Endothelial cell (in vitro differentiated cells): ENCODE results near the gene FOXO6. TPM values are rescaled to one million over a fixed set of nuclear protein-coding genes. Genes with fewer than 3 reads are reported as not detected.

Experiments used
- DNase-seq: peaks from one replicate; pipeline ENCODE4 v3.0.0; 2021; ENCODE audit warnings: low spot score
- H3K27ac Mint-ChIP-seq: one replicate; pipeline ENCODE4 v1.8.0; 2021; ENCODE audit warnings: mixed read lengths, inconsistent platforms; ENCODE audit not compliant: unreplicated experiment
- H3K27me3 Mint-ChIP-seq: one replicate; pipeline ENCODE4 v1.8.0; 2021; ENCODE audit warnings: mild to moderate bottlenecking, moderate library complexity, mixed read lengths, inconsistent platforms; ENCODE audit not compliant: unreplicated experiment
- H3K36me3 Mint-ChIP-seq: one replicate; pipeline ENCODE4 v1.8.0; 2021; ENCODE audit warnings: mild to moderate bottlenecking, low read depth, mixed read lengths, inconsistent platforms; ENCODE audit not compliant: unreplicated experiment
- H3K4me1 Mint-ChIP-seq: one replicate; pipeline ENCODE4 v1.8.0; 2021; ENCODE audit warnings: mild to moderate bottlenecking, mixed read lengths, inconsistent platforms; ENCODE audit not compliant: unreplicated experiment
- H3K4me3 Mint-ChIP-seq: one replicate; pipeline ENCODE4 v1.8.0; 2021; ENCODE audit warnings: mild to moderate bottlenecking, mixed read lengths, inconsistent platforms; ENCODE audit not compliant: unreplicated experiment
- H3K9me3 Mint-ChIP-seq: one replicate; pipeline ENCODE4 v1.8.0; 2021; ENCODE audit warnings: mixed read lengths, inconsistent platforms; ENCODE audit not compliant: unreplicated experiment
- total RNA-seq: library from RNA; stranded (reverse); fragmentation: NEBNext Ultra II Directional; extraction: Animal tissue kit (Norgen Biotek cat#: 25700); gene quantifications from one replicate; pipeline ENCODE4 v1.2.1, GENCODE V29; 2021; ENCODE audit not compliant: unreplicated experiment
- TF ChIP-seq, protein P1 (sequence below): fragments of 200-600 bp; sonication (generic); IDR thresholded peaks from one replicate; pipeline ENCODE4 v1.5.0; 2021; ENCODE audit warnings: antibody characterized with exemption; ENCODE audit not compliant: unreplicated experiment

Gene FOXO6
- total RNA-seq, 1 donor from 2014 or later, result 0.23 TPM

DNA sequence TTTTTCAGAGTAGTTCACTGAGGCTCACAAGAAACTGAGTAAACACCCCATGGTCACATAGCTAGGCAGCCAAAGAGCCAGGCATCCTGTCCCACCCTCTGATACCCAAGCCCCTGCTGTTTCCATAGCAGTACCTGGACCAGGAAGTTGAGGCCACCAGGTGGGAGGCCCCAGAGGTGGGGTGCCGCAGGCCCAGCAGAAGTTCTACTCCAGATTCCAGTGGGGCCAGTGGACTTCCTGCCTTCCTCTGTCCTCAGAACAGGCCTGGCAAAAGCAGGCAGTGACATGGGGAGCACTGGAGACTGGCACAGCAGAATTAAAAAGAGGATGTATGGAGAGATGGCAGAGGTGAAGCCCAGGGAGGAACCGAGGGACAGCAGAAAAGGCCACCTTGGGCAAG is 19.0 kb downstream of the FOXO6 start:
- Mint-ChIP-seq H3K27ac (no peak overlapping the region), H3K4me1 (peaks cover 4% of the 10 kb centered on the region), H3K27me3 (peaks cover 34% of the 10 kb centered on the region), H3K36me3 (peaks cover 16% of the 10 kb centered on the region), H3K9me3 (no peaks in the 10 kb centered on the region), H3K4me3 (no peak overlapping the region)
- no peak for DNase-seq
- TF ChIP-seq, protein P1, sequence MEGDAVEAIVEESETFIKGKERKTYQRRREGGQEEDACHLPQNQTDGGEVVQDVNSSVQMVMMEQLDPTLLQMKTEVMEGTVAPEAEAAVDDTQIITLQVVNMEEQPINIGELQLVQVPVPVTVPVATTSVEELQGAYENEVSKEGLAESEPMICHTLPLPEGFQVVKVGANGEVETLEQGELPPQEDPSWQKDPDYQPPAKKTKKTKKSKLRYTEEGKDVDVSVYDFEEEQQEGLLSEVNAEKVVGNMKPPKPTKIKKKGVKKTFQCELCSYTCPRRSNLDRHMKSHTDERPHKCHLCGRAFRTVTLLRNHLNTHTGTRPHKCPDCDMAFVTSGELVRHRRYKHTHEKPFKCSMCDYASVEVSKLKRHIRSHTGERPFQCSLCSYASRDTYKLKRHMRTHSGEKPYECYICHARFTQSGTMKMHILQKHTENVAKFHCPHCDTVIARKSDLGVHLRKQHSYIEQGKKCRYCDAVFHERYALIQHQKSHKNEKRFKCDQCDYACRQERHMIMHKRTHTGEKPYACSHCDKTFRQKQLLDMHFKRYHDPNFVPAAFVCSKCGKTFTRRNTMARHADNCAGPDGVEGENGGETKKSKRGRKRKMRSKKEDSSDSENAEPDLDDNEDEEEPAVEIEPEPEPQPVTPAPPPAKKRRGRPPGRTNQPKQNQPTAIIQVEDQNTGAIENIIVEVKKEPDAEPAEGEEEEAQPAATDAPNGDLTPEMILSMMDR, result no peak

DNA sequence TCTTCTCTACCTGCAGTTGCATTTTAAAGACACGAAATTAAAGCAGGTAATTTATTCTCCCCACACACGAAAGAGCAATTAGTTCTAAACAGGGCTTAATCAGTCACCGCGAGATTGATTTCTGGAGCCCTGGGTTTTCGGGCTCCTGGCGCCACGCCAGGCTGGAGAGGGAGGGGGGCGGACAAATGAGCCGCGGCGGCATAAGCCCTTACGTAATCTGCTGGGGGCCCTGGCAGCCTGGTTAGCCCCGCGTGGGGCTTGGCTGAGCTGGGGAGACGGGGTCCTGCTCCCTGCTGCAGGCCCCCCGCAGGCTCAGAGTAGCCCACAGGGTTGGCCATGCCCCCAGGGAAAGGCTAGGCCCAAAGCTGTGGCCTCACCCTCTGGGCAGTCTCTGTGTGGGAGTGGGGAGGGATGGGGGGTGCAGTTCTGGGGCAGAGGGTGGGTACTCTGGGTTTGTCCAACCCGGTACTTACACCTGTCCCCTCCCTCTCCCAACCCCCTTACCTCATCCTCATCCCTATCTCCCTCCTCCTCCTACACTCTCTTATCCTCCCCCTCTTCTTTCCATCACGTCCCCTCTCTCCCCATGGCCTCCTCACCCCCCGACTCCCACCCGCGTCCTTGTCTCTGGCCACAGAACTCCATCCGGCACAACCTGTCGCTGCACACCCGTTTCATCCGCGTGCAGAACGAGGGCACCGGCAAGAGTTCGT is 19.9 kb downstream of the FOXO6 start:
- Mint-ChIP-seq H3K9me3 (no peaks in the 10 kb centered on the region), H3K4me3 (no peak overlapping the region), H3K36me3 (peaks cover 16% of the 10 kb centered on the region), H3K27me3 (peaks cover 37% of the 10 kb centered on the region), H3K4me1 (peaks cover 4% of the 10 kb centered on the region), H3K27ac (no peak overlapping the region)
- DNase-seq, result no peak
- TF ChIP-seq, protein P1, result no peak

DNA sequence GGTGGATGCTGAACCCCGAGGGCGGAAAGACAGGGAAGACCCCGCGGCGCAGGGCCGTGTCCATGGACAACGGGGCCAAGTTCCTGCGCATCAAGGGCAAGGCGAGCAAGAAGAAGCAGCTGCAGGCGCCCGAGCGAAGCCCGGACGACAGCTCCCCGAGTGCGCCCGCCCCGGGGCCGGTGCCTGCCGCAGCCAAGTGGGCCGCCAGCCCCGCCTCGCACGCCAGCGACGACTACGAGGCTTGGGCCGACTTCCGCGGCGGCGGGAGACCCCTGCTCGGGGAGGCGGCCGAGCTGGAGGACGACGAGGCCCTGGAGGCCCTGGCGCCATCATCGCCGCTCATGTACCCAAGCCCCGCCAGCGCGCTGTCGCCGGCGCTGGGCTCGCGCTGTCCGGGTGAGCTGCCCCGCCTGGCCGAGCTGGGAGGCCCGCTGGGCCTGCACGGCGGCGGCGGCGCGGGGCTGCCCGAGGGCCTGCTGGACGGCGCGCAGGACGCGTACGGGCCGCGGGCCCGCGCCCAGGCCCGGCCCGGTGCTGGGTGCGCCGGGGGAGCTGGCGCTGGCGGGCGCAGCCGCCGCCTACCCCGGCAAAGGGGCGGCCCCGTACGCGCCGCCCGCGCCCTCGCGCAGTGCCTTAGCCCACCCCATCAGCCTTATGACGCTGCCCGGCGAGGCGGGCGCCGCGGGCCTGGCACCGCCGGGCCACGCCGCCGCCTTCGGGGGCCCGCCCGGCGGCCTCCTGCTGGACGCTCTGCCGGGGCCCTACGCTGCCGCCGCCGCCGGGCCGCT is 20.7 kb downstream of the FOXO6 start:
- no peak overlapping the region for H3K27ac Mint-ChIP-seq
- TF ChIP-seq, protein P1, result no peak
- H3K4me1 Mint-ChIP-seq, result peaks cover 4% of the 10 kb centered on the region
- no peak overlapping the region for H3K4me3 Mint-ChIP-seq
- H3K36me3 Mint-ChIP-seq, result peaks cover 13% of the 10 kb centered on the region
- no peak for DNase-seq
- H3K9me3 Mint-ChIP-seq, result no peaks in the 10 kb centered on the region
- H3K27me3 Mint-ChIP-seq, result peaks cover 35% of the 10 kb centered on the region

DNA sequence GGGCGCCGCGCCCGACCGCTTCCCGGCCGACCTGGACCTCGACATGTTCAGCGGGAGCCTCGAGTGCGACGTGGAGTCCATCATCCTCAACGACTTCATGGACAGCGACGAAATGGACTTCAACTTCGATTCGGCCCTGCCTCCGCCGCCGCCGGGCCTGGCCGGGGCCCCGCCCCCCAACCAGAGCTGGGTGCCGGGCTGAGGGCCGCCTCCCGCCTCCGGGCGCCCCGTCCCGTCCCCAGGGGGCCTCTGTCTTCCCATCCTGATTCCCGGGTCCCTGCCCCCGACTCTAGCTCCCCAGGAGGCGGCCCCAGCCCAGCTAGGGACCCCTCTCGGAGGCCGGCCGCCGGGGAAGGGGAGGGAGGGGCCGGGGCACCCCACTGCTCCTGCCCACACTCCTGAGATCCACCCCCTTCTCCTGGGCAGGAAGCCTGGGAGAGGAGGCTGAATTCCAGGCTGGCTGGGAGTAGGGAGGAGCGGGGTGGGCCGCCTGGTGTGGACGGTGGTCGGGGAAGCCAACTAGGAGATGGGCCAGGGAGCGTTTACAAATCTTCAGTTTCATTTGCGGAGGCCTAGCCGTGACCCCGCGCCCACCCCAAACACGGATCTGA is 21.4 kb downstream of the FOXO6 start:
- TF ChIP-seq, protein P1, result no peak
- DNase-seq, result no peak
- Mint-ChIP-seq H3K27ac (no peak overlapping the region), H3K9me3 (no peaks in the 10 kb centered on the region), H3K27me3 (peaks cover 34% of the 10 kb centered on the region), H3K4me3 (no peak overlapping the region), H3K4me1 (peaks cover 4% of the 10 kb centered on the region), H3K36me3 (peaks cover 13% of the 10 kb centered on the region)
